Ovary (tissue), 9 donors: ENCODE measurements around the gene SH3TC2. TPM values are rescaled to one million over a fixed set of nuclear protein-coding genes. Genes with fewer than 3 reads are reported as not detected.

ENCODE experiments used
- DNase-seq, 5 donors: peaks; one replicate each; pipeline ENCODE4 v3.0.0-alpha.2; 2019 to 2020
- H3K27ac ChIP-seq, 2 donors: fragments of 200-600 bp; one replicate each; pipeline versions ENCODE4 v1.5.1 to v1.8.0; 2019 to 2022
- H3K27me3 ChIP-seq: fragments of 200-600 bp; one replicate; pipeline ENCODE4 v1.8.0; 2022
- H3K36me3 ChIP-seq: fragments of 200-600 bp; sonication (generic); one replicate; pipeline ENCODE4 v1.5.1; 2019
- H3K4me1 ChIP-seq: one replicate; pipeline ENCODE4 v1.8.1; 2013; ENCODE audit warnings: mild to moderate bottlenecking, moderate library complexity; ENCODE audit not compliant: insufficient read depth
- H3K4me3 ChIP-seq: fragments of 200-600 bp; sonication (generic); one replicate; pipeline ENCODE4 v1.5.1; 2017
- H3K9me3 ChIP-seq, 2 donors: fragments of 200-600 bp in 1 of 2; sonication (generic) in 1 of 2; one replicate each; pipeline versions ENCODE4 v1.5.1 to v1.8.1; 2013 to 2019; ENCODE audit warnings: mild to moderate bottlenecking in 1 of 2, moderate library complexity in 1 of 2
- CTCF ChIP-seq, 3 donors: fragments of 450-650 bp in 2 of 3; fragments of 200-600 bp in 1 of 3; IDR thresholded peaks; one replicate each; pipeline versions ENCODE4 v1.5.1 to v1.8.0; 2016 to 2022; ENCODE audit warnings: antibody characterized with exemption in 3 of 3, mild to moderate bottlenecking in 1 of 3
- EP300 ChIP-seq: sonication (generic); formaldehyde crosslinking; IDR thresholded peaks from one replicate; pipeline ENCODE4 v1.6.1; 2017; ENCODE audit warnings: antibody characterized with exemption
- POLR2A ChIP-seq: fragments of 450-650 bp; IDR thresholded peaks from one replicate; pipeline ENCODE4 v1.6.1; 2017; ENCODE audit warnings: antibody characterized with exemption, mild to moderate bottlenecking, moderate library complexity
- WGBS, 3 donors: extraction: QIAGEN DNeasy Blood & Tissue Kit in 1 of 3; methylation state at CpG; one replicate each; pipeline versions ENCODE4 v1.1.5 to v1.1.7; 2013 to 2017; 5-methylcytosine and 5-hydroxymethylcytosine counted together
- intact Hi-C, 4 donors: fragments of 100-400 bp; cut with DNase I; formaldehyde crosslinking; loops; one replicate each; pipeline versions ENCODE4 v1.11.0 to v1.15.1; 2022 to 2023
- polyA plus RNA-seq, 2 donors: library from polyadenylated mRNA; stranded (reverse); fragments of 200-250 nt in 1 of 2; fragments of 350-450 nt in 1 of 2; fragmentation: Illumina TruSeq in 1 of 2; extraction: RNeasy Lipid Tissue Mini Kit (QIAGEN cat#74804) in 1 of 2; gene quantifications; one replicate each; pipeline ENCODE4 v1.2.3, GENCODE V29; 2013 to 2014
- total RNA-seq, 7 donors: library from RNA; depleted of rRNA in 2 of 7; stranded (reverse); fragments of >200 nt in 2 of 7; fragmentation: NEBNext Ultra II Directional in 3 of 7; extraction: Animal tissue kit (Norgen Biotek cat#: 25700) in 3 of 7; gene quantifications; one replicate each; pipeline versions ENCODE4 v1.1.0 to v1.2.4, GENCODE V29; 2016 to 2023
- donor health status: DM: no; HTN: no; CAD: no; lungs with moderate emphysema.
- donor health status: DM: no; HTN: no; CAD: no.
- donor health status: Bipolar disorder and iron deficiency.
- donor health status: DM: yes; HTN: yes; CAD: no.
- donor health status: DM: no; HTN: no; CAD: no.
- donor health status: DM: yes; HTN: yes; CAD: no.

SH3TC2 gene
- total and polyA plus RNA-seq, 9 donors = 0.18 to 0.80 (median 0.59) TPM

GRCh38 chr5:148961261-148962199, 101.3 kb downstream of the SH3TC2 start:
- H3K4me1 ChIP-seq = no peaks in the 10 kb centered on the region
- DNase-seq = peak in 1 of 5 donors; percentile 37
- no peak overlapping the region for H3K4me3 ChIP-seq
- no peak for TF ChIP-seq EP300
- TF ChIP-seq CTCF (IDR thresholded peaks at IDR 0.05) = no peak
- TF ChIP-seq POLR2A = no peak
- no peaks in the 10 kb centered on the region for H3K27me3 ChIP-seq
- no peaks in the 10 kb centered on the region for H3K9me3 ChIP-seq
- H3K27ac ChIP-seq = no peak overlapping the region
- WGBS, 3 donors = 58 to 63% (median 59%) methylated on average over 8 of the region's 8 CpGs
- intact Hi-C loops = no loop called here
- H3K36me3 ChIP-seq = no peaks in the 10 kb centered on the region

- WGBS, 3 donors = 91 to 94% (median 92%) methylated on average over 6 of the region's 6 CpGs
- no peak for TF ChIP-seq POLR2A
- no peak for TF ChIP-seq CTCF (IDR thresholded peaks at IDR 0.05)
- no peak for TF ChIP-seq EP300
- DNase-seq = no peak
- H3K27ac ChIP-seq = no peak overlapping the region
- H3K9me3 ChIP-seq = no peaks in the 10 kb centered on the region
- no peak overlapping the region for H3K4me3 ChIP-seq
- H3K27me3 ChIP-seq = no peaks in the 10 kb centered on the region
- no peaks in the 10 kb centered on the region for H3K36me3 ChIP-seq
- intact Hi-C loops = no loop called here
- no peaks in the 10 kb centered on the region for H3K4me1 ChIP-seq
These were observed 102.6 kb downstream of the SH3TC2 start for GRCh38 chr5:148960070-148960769.

GRCh38 chr5:148957591-148958202, 105.2 kb downstream of the SH3TC2 start:
- H3K27me3 ChIP-seq = no peaks in the 10 kb centered on the region
- no peak for TF ChIP-seq EP300
- no peak for TF ChIP-seq POLR2A
- TF ChIP-seq CTCF (IDR thresholded peaks at IDR 0.05) = no peak
- 16 to 24% (median 19%) methylated on average over 3 of the region's 3 CpGs for WGBS, 3 donors
- intact Hi-C loops = no loop called here
- H3K4me1 ChIP-seq = no peaks in the 10 kb centered on the region
- no peaks in the 10 kb centered on the region for H3K9me3 ChIP-seq
- H3K27ac ChIP-seq = no peak overlapping the region
- no peak overlapping the region for H3K4me3 ChIP-seq
- no peaks in the 10 kb centered on the region for H3K36me3 ChIP-seq
- DNase-seq = no peak
